GM21529 (cell line): ENCODE results near the gene CFAP99.
"Not testable (repeated sequence)": the region's sequence is repeated elsewhere in the genome, so short reads cannot be mapped to it uniquely, and the experiment has no call there.

Experiments
- ATAC-seq: cut with Tn5 transposase; IDR thresholded peaks from one replicate; pipeline ENCODE4 v1.9.1; 2021; ENCODE audit not compliant: unreplicated experiment

The CFAP99 gene

DNA sequence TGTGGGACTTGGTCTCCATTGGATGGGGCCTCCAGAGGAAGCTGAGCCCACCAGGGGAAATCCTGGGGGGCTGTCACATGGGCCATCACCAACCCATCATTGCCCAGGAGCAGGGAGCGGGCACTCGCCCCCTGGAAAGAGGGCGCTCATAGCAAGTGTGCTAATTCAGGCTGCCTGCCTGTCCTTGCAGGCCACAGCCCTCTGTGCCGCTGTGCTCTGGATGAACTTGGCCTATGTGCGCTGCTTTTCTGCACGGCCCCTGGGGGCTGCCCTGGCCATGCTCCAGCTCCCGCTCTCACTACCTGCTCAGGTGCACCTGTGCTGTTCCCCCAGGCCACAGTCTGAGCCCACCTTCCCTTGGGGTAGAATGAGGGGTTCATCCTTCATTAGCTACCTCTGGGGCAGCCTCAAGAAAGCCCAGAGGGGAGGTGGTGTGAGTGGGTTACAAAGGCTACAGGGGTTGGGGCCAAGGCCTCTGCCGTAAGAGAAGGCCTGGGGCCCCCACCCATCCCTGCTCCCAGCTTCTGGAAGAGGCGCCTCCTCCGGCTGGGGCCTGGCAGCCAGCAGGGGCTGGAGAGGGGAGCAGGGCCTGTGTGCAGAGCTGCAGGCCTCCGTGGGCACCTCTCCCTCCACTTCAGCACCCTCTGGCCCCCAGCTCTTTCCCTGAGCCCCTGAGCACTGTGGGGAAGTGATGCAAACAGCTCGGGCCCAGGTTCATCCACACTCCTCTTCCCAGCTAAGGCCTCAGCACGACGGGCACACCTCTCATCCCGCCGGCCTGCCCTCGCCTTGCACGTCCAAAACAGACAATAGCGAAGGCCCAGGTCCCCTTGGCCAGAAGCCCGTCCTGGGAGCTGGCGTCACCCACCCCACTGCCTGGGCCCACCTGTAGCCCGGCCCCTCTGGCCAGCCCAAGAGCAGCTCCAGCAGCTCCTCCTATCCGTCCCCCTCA is 8.9 kb downstream of the CFAP99 start:
- no peak for ATAC-seq

DNA sequence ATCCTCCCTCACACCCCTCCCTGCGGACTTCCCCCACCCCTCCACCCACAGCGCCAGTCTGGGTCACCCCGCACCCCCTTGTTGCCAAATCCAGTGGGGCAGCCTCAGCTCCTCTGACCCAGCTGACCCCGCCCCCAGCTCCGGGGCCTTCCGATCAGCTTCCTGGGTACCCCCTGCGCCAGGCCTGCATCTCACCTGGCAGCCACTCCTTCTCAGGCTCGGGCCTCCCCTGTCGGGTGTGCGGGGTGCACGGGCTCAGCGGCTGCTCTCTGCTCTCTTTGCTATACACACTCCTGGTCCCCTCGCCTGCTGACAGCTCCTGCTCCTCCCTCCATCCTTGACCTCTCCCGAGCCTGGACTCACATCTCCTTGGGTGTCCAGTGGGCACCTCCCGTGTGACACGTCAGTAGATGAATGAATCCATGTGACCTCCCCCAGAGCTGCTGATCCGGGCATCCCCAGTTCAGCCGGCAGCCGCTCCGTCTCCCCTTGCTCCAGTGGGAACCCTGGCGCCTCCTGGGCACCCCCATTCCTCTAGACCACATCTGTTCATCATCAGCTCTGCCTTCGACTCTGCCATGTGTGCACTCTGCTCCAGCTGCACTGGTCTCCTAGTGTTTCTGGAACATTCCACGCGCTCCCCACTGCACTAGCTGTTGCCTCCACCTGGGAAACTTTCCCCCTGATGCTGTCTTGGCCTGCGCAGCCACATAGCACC is 9.9 kb downstream of the CFAP99 start:
- no peak for ATAC-seq

DNA sequence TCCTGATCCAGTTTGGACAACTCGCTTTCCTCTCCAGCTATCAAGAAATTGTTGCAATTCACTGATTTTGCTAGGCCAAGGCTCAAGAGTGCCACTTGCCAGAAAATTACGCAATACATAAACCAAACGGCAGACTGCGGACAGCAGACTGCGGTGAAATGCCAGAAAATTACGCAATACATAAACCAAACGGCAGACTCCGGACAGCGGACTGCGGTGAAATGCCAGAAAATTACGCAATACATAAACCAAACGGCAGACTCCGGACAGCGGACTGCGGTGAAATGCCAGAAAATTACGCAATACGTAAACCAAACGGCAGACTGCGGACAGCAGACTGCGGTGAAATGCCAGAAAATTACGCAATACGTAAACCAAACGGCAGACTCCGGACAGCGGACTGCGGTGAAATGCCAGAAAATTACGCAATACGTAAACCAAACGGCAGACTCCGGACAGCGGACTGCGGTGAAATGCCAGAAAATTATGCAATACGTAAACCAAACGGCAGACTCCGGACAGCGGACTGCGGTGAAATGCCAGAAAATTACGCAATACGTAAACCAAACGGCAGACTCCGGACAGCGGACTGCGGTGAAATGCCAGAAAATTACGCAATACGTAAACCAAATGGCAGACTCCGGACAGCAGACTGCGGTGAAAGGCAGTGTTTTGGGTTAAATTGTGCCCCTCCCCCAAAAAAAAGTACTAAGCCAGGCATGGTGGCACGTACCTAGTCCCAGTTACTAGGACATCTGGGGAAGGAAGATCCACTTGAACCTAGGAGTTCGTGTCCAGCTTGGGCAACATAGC is 11.4 kb downstream of the CFAP99 start:
- not testable (repeated sequence) for ATAC-seq

GRCh38 chr4:2432004-2432403 is 13.2 kb downstream of the CFAP99 start:
- no peak for ATAC-seq

GRCh38 chr4:2432991-2433530 is 14.3 kb downstream of the CFAP99 start:
- no peak for ATAC-seq

- no peak for ATAC-seq
These were observed 15.0 kb downstream of the CFAP99 start for GRCh38 chr4:2433609-2434350.

DNA sequence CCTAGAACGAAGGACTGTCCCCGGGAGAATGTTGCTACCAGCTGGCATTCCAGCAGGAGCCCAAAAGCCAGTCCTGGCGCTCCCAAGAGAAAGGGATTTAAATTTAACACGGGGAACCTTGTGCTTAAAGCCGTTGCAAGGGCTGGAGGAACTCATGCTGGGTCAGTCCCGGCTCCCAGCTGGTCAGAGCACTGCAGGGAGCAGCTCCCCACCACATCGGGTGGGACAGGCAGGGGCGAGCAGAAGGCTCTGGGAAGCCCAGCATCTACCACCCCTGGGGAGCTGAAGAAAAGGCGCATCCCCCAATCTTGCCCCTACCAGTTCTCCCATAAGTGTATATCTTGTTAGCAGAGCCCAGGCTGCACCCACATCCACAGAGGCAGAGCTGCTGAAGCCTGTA is 15.7 kb downstream of the CFAP99 start:
- ATAC-seq = no peak

- no peak for ATAC-seq
These were observed 17.5 kb downstream of the CFAP99 start for GRCh38 chr4:2436301-2436700.

DNA sequence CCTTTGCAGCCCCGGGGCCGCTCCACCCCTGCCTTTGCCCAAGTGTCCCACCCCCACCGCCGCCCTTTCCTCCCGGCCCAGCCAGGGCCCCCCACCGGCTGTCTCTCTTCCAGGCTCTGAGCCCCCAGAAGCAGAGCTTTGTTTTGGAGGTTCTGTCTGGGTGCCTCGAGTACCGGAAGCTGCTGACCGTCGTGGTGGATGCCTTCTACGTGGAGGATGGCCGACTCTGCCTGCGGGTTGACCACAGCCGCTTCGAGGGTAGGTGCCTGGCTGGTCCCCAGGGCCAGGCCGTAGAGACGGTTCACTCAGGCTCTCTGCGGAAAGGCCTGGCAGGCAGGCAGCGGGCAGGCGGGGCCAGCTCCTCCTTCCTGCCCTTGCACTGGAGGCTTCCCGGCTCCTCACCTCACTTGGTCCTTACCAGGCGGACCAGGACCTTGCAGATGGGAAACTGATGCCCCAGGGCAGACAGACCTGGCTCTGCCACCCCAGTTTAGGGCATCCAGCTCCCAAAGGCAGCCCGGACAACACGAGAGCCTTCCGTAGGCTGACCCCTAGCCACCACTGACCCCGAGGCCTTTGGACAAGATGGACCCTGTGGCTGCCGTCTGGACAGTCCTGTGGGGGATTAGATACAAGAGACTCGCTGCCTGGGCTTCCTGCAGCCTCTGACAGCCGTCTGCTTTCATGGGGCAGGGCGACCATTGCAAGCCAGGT is 18.2 kb downstream of the CFAP99 start:
- ATAC-seq = no peak

GRCh38 chr4:2437475-2438215 is 18.9 kb downstream of the CFAP99 start:
- ATAC-seq = no peak

DNA sequence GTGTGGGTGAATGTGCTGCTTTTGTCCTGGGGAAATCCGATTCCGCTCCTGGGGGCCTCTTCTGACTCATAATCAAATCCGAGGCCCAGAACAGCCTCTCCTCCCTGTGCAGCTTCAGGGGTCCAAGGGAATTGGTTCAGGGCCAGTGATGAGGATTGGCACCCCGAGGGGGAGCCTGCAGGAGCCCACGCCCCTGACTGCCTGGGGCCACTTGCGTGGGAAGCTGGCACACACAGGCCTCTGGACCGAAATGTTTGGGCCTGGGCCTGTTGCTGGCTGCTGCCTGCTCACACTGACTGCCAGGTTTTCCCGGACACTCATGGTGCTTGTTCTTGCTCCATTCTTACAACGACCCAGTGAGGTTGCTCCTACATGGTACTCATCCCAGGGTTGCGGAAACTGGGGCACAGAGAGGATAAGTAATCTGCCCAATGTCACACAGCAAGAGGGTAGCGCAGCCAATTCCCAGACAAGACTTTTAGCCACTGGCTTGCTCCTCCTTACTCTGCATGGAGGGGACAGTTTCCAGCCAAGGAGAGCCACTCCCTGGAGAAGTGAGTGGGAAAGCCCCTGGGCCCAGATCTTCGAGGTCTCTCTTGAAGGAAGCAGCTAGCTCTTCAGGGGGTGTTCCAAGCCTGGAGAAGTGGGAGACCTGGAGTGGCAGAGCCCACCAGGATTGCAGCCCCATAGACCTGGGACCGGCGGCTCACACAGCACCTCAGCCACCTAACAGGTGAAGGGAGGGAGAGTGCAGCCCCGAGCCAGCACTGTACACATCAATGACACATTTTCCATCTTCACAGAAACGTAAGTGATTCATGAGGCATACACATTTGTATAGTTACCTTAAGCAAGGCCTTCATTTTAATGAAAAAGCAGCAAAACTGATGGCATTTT is 20.3 kb downstream of the CFAP99 start:
- ATAC-seq = no peak

DNA sequence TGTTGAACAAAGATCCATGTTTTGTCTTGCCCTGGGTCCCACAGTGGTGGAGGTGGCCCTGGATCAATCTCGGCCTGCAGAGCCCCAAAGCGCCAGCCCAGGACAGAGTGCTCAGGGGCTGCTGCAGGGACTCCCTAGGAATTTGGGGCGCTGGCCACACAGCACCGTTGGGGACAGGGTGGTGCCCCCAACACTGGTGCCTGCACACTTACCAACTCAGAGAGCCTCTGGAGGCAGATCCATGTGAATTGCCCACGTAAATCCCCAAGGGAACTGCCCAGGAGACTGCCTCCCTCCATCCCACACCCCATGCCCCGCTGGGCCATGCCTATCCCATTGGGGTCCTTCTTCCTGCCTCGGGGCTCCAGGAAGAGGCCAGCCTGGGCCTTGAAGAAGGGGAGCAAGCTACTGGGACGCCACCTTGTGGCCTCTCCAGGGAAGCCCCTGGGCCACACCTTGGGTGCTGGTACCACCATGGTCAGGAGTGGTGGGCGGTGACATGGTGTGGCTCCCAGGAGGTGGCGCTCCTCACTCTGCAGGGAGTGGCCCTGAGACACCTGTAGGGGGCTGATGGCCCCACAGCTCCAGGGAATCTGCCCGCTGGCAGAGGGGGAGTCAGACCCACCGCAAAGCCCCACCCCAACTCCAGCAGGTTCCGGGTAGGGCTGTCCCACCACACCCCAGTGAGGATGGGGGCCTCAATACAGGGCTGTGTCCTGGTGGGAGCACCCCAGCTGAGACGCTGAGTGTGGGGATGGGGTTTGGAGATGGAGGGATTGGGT is 22.8 kb downstream of the CFAP99 start:
- peak; percentile 84 for ATAC-seq

- ATAC-seq = no peak
These were observed 23.6 kb downstream of the CFAP99 start for GRCh38 chr4:2442175-2442993.

- no peak for ATAC-seq
These were observed 24.4 kb downstream of the CFAP99 start for GRCh38 chr4:2443061-2443730.

DNA sequence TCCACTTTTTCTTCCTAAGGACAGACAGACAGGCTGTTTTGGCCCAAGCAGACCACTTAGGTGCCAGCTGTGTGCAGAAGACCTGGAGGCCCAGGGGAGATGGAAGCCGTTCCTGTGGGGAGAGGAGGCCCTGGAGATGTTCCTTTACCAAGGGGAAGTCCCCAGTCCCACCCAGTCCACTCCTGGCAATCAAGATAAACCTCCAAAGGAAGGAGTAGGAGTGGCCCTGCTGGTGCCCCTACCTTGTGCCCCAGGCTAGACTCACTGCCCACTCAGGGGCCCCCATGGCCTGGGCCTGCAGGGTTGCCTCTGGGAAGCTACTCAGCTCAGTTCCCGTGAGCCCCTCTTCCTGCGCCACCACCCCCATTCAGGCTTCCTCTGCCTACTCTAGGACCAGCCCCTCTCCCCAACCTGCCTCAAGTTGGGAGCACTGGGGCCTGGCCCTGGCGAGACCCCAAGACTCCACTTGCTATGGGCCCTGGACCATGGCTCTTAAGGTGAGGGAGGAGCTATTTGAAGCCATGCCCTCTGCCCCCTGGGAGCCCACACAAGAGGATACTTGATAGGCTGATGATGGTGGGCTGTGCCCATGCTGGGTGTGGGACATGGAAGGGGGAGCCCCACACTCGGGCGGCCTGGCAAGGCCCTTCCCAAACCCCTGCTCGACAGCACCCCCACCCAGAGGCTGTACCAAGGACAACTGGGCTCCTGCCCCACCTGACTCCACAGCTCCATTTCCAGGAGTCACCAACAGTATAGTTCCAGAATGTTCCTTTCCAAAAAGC is 25.4 kb downstream of the CFAP99 start:
- ATAC-seq = no peak
